H9 (cell line): ENCODE measurements around the gene GRID1. TPM values are rescaled to one million over a fixed set of nuclear protein-coding genes. Genes with fewer than 3 reads are reported as not detected.

ENCODE experiments used
- DNase-seq: peaks from one replicate; pipeline ENCODE4 v3.0.0-alpha.2; 2017
- H2AFZ ChIP-seq: one replicate; pipeline ENCODE4 v1.6.1; 2013; ENCODE audit warnings: mild to moderate bottlenecking, low read length, control low read depth, moderate library complexity
- H2AK5ac ChIP-seq: 2 replicates; pipeline ENCODE4 v1.6.1; 2013; ENCODE audit warnings: low read length, control low read depth, mixed read lengths; ENCODE audit not compliant: insufficient read length
- H2BK120ac ChIP-seq: one replicate; pipeline ENCODE4 v1.6.1; 2013; ENCODE audit warnings: low read depth, mild to moderate bottlenecking, low read length, control low read depth, inconsistent platforms; ENCODE audit not compliant: poor library complexity, severe bottlenecking
- H2BK12ac ChIP-seq: 2 replicates; pipeline ENCODE4 v1.6.1; 2013; ENCODE audit warnings: low read length, control low read depth, mixed read lengths, low read depth; ENCODE audit not compliant: insufficient read length
- H2BK15ac ChIP-seq: 2 replicates; pipeline ENCODE4 v1.6.1; 2013; ENCODE audit warnings: low read depth, low read length, control low read depth
- H2BK20ac ChIP-seq: one replicate; pipeline ENCODE4 v1.6.1; 2013; ENCODE audit warnings: low read depth, mild to moderate bottlenecking, low read length, control low read depth, inconsistent platforms; ENCODE audit not compliant: poor library complexity, severe bottlenecking
- H2BK5ac ChIP-seq: 2 replicates; pipeline ENCODE4 v1.6.1; 2013; ENCODE audit warnings: low read length, control low read depth, mixed read lengths; ENCODE audit not compliant: insufficient read length
- H3K14ac ChIP-seq: 2 replicates; pipeline ENCODE4 v1.6.1; 2013; ENCODE audit warnings: low read length, control low read depth; ENCODE audit not compliant: insufficient read depth
- H3K18ac ChIP-seq: 2 replicates; pipeline ENCODE4 v1.6.1; 2013; ENCODE audit warnings: low read depth, mild to moderate bottlenecking, mixed read lengths, low read length, control low read depth; ENCODE audit not compliant: insufficient read length
- H3K23ac ChIP-seq: 2 replicates; pipeline ENCODE4 v1.6.1; 2013; ENCODE audit warnings: low read length, control low read depth, mixed read lengths, low read depth; ENCODE audit not compliant: insufficient read length
- H3K23me2 ChIP-seq: 2 replicates; pipeline ENCODE4 v1.6.1; 2013; ENCODE audit warnings: low read depth, mild to moderate bottlenecking, mixed read lengths, low read length, control low read depth; ENCODE audit not compliant: insufficient read length, poor library complexity, severe bottlenecking
- H3K27ac ChIP-seq: 2 replicates; pipeline ENCODE4 v1.5.1; 2013; ENCODE audit warnings: low read length, control low read depth, mixed read lengths, low read depth; ENCODE audit not compliant: insufficient read length
- H3K27me3 ChIP-seq: 2 replicates; pipeline ENCODE4 v1.6.1; 2013; ENCODE audit warnings: low read length, control low read depth, inconsistent platforms; ENCODE audit not compliant: insufficient read depth
- H3K4ac ChIP-seq: 2 replicates; pipeline ENCODE4 v1.6.1; 2013; ENCODE audit warnings: low read depth, mild to moderate bottlenecking, control low read depth, inconsistent platforms, low read length, moderate library complexity
- H3K4me1 ChIP-seq: 2 replicates; pipeline ENCODE4 v1.6.1; 2013; ENCODE audit warnings: low read length, control low read depth, inconsistent platforms; ENCODE audit not compliant: insufficient read depth
- H3K4me2 ChIP-seq: 2 replicates; pipeline ENCODE4 v1.6.1; 2013; ENCODE audit warnings: low read length, control low read depth, mixed read lengths; ENCODE audit not compliant: insufficient read length, insufficient read depth
- H3K56ac ChIP-seq: 2 replicates; pipeline ENCODE4 v1.6.1; 2013; ENCODE audit warnings: low read depth, mild to moderate bottlenecking, mixed read lengths, low read length, control low read depth; ENCODE audit not compliant: insufficient read length
- H3K79me1 ChIP-seq: 2 replicates; pipeline ENCODE4 v1.6.1; 2013; ENCODE audit warnings: low read depth, mild to moderate bottlenecking, moderate library complexity, low read length, control low read depth, inconsistent platforms; ENCODE audit not compliant: insufficient read depth, poor library complexity, severe bottlenecking
- H3K79me2 ChIP-seq: 2 replicates; pipeline ENCODE4 v1.6.1; 2013; ENCODE audit warnings: low read length, control low read depth, inconsistent platforms; ENCODE audit not compliant: insufficient read depth
- H3K9ac ChIP-seq: 2 replicates; pipeline ENCODE4 v1.6.1; 2013; ENCODE audit warnings: low read length, control low read depth, mixed read lengths; ENCODE audit not compliant: insufficient read length; ENCODE audit errors: extremely low read depth
- H3K9me3 ChIP-seq: one replicate; pipeline ENCODE4 v1.6.1; 2013; ENCODE audit warnings: low read depth, low read length, inconsistent platforms; ENCODE audit not compliant: control insufficient read depth
- H3T11ph ChIP-seq: one replicate; pipeline ENCODE4 v1.6.1; 2013; ENCODE audit warnings: mild to moderate bottlenecking, low read length, control low read depth, inconsistent platforms
- H4K20me1 ChIP-seq: one replicate; pipeline ENCODE4 v1.6.1; 2013; ENCODE audit not compliant: control insufficient read depth, insufficient read length, insufficient read depth
- H4K5ac ChIP-seq: 2 replicates; pipeline ENCODE4 v1.6.1; 2013; ENCODE audit warnings: low read depth, mild to moderate bottlenecking, mixed read lengths, low read length, control low read depth; ENCODE audit not compliant: insufficient read length
- H4K8ac ChIP-seq: replicated peaks from 2 replicates; pipeline ENCODE4 v1.6.1; 2013; ENCODE audit warnings: low read length, control low read depth, mixed read lengths, low read depth; ENCODE audit not compliant: insufficient read length
- H4K91ac ChIP-seq: 2 replicates; pipeline ENCODE4 v1.6.1; 2013; ENCODE audit warnings: low read depth, mild to moderate bottlenecking, moderate library complexity, mixed read lengths, low read length, control low read depth; ENCODE audit not compliant: insufficient read length
- H3K27ac Mint-ChIP-seq, 3 experiments: 2 replicates in 2 of 3; 3 replicates in 1 of 3; pipeline ENCODE4 v1.8.0; 2020 to 2021; ENCODE audit warnings: mixed read lengths in 3 of 3, mild to moderate bottlenecking in 1 of 3, moderate library complexity in 1 of 3
- H3K27me3 Mint-ChIP-seq: 2 replicates; pipeline ENCODE4 v1.8.0; 2021; ENCODE audit warnings: low read depth, mild to moderate bottlenecking, moderate library complexity, mixed read lengths
- H3K36me3 Mint-ChIP-seq, 3 experiments: 2 replicates in 2 of 3; 3 replicates in 1 of 3; pipeline ENCODE4 v1.8.0; 2020 to 2021; ENCODE audit warnings: low read depth in 3 of 3, mixed read lengths in 3 of 3; ENCODE audit not compliant: insufficient read depth in 1 of 3
- H3K4me1 Mint-ChIP-seq, 2 experiments: 2 replicates each; pipeline ENCODE4 v1.8.0; 2020; ENCODE audit warnings: mixed read lengths in 2 of 2
- H3K4me3 Mint-ChIP-seq, 2 experiments: 2 replicates in 1 of 2; 3 replicates in 1 of 2; pipeline ENCODE4 v1.8.0; 2020 to 2021; ENCODE audit warnings: mild to moderate bottlenecking in 2 of 2, mixed read lengths in 2 of 2, moderate library complexity in 1 of 2
- H3K9me3 Mint-ChIP-seq, 2 experiments: 2 replicates in 1 of 2; 3 replicates in 1 of 2; pipeline ENCODE4 v1.8.0; 2020; ENCODE audit warnings: mild to moderate bottlenecking in 2 of 2, mixed read lengths in 2 of 2, moderate library complexity in 1 of 2
- WGBS: extraction: QIAGEN DNeasy Blood & Tissue Kit; methylation state at CpG from one replicate; pipeline ENCODE4 v1.1.7; 2013; ENCODE audit warnings: missing lambda C conversion rate, low lambda C conversion rate, mixed read lengths; ENCODE audit not compliant: insufficient read length; ENCODE audit errors: extremely low coverage; 5-methylcytosine and 5-hydroxymethylcytosine counted together
- total RNA-seq: library from RNA; stranded (reverse); gene quantifications from 2 replicates; pipeline ENCODE4 v1.2.1, GENCODE V29; 2021
- TF ChIP-seq, protein P1 (sequence below): fragments of 200-600 bp; sonication (generic); conservative IDR thresholded peaks from 3 replicates; pipeline ENCODE4 v1.8.0; 2021; ENCODE audit warnings: antibody characterized with exemption, mild to moderate bottlenecking

The GRID1 gene
- total RNA-seq, 1 experiment from 2014 or later, result 0.35 TPM

- Histone ChIP-seq H3K23me2 (no peaks in the 10 kb centered on the region), H2BK120ac (no peak overlapping the region), H4K8ac (no peak overlapping the region), H4K91ac (no peak overlapping the region), H3K79me2 (no peaks in the 10 kb centered on the region), H3K27me3 (no peaks in the 10 kb centered on the region), H2BK15ac (no peak overlapping the region), H2BK20ac (no peak overlapping the region), H2AK5ac (no peak overlapping the region), H3T11ph (no peak overlapping the region), H4K20me1 (no peaks in the 10 kb centered on the region), H3K14ac (no peak overlapping the region), H3K4me1 (no peaks in the 10 kb centered on the region), H3K79me1 (no peaks in the 10 kb centered on the region), H3K23ac (no peak overlapping the region), H3K56ac (no peak overlapping the region), H3K4me2 (no peak overlapping the region), H2BK12ac (no peak overlapping the region), H3K27ac (no peak overlapping the region), H3K9me3 (no peaks in the 10 kb centered on the region), H2BK5ac (no peak overlapping the region), H2AFZ (no peak overlapping the region), H3K9ac (no peak overlapping the region), H3K4ac (no peak overlapping the region), H4K5ac (no peak overlapping the region), H3K18ac (no peak overlapping the region)
- Mint-ChIP-seq H3K9me3 (no peaks in the 10 kb centered on the region), H3K27ac (no peak overlapping the region), H3K4me3 (no peak overlapping the region), H3K27me3 (no peaks in the 10 kb centered on the region; the same call in 1 of the 2 replicates), H3K36me3 (no peaks in the 10 kb centered on the region), H3K4me1 (no peaks in the 10 kb centered on the region; a peak in 1 of 4 replicates)
- DNase-seq, result no peak
- TF ChIP-seq, protein P1, sequence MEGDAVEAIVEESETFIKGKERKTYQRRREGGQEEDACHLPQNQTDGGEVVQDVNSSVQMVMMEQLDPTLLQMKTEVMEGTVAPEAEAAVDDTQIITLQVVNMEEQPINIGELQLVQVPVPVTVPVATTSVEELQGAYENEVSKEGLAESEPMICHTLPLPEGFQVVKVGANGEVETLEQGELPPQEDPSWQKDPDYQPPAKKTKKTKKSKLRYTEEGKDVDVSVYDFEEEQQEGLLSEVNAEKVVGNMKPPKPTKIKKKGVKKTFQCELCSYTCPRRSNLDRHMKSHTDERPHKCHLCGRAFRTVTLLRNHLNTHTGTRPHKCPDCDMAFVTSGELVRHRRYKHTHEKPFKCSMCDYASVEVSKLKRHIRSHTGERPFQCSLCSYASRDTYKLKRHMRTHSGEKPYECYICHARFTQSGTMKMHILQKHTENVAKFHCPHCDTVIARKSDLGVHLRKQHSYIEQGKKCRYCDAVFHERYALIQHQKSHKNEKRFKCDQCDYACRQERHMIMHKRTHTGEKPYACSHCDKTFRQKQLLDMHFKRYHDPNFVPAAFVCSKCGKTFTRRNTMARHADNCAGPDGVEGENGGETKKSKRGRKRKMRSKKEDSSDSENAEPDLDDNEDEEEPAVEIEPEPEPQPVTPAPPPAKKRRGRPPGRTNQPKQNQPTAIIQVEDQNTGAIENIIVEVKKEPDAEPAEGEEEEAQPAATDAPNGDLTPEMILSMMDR, result no peak
- no CpG with 5 or more reads among the region's 3 CpGs for WGBS
Observed at GRCh38 chr10:85908462-85908861, 458.1 kb downstream of the GRID1 start.
